ENCODE measurements around the gene ZSCAN22. TPM values are rescaled to one million over a fixed set of nuclear protein-coding genes. Genes with fewer than 3 reads are reported as not detected.

Gene ZSCAN22
- total RNA-seq, 1 experiment from 2014 or later, result 4.3 TPM

DNA sequence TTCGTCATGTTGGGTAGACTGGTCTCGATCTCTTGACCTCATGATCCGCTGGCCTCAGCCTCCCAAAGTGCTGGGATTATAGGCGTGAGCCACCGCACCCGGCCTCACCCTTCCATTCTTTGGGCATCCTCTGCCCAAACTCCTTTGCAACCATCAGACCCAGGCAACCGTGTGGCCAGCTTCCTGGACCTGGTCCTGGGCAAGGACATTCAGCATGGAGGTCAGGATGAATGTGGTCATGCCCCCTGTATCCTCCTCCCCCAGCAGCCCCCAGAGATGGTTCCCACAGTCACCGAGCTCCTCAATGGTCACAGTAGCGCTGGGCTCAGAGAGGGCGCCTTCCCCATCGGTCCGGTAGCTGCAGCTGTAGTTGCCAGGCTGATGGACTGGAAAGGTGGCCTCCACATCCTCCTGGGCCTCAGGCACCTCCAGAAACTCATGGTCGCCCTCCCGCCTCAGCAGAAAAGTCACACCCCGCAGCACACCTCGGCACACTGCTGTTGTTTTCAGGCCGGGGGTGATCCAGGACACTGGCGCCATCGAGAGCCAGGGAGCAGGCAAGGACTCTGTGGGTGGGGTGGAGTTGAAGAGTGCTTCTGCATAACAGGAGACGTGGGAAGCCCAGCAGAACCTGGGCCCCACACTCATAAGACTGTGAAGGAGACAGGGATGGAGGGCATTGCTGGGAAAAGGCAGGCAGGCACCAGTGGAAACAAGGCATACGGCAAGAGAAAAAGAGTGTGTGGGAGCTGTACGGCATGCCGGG lies 25.4 kb downstream of the ZSCAN22 start:
- Histone ChIP-seq H3K4me1 (no peaks in the 10 kb centered on the region), H3K4me3 (ENCODE audit: low read depth, low read length) (no peak overlapping the region), H3K27me3 (replicated peaks; ENCODE audit: control insufficient read depth, insufficient read depth, low read length) (no peaks in the 10 kb centered on the region), H3K9me3 (no peaks in the 10 kb centered on the region), H3K36me3 (ENCODE audit: control insufficient read depth, insufficient read depth, low read length) (no peaks in the 10 kb centered on the region)
- TF ChIP-seq, protein P1, sequence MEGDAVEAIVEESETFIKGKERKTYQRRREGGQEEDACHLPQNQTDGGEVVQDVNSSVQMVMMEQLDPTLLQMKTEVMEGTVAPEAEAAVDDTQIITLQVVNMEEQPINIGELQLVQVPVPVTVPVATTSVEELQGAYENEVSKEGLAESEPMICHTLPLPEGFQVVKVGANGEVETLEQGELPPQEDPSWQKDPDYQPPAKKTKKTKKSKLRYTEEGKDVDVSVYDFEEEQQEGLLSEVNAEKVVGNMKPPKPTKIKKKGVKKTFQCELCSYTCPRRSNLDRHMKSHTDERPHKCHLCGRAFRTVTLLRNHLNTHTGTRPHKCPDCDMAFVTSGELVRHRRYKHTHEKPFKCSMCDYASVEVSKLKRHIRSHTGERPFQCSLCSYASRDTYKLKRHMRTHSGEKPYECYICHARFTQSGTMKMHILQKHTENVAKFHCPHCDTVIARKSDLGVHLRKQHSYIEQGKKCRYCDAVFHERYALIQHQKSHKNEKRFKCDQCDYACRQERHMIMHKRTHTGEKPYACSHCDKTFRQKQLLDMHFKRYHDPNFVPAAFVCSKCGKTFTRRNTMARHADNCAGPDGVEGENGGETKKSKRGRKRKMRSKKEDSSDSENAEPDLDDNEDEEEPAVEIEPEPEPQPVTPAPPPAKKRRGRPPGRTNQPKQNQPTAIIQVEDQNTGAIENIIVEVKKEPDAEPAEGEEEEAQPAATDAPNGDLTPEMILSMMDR (IDR thresholded peaks at IDR 0.05; ENCODE audit: insufficient read depth in 1 of 2, low read depth in 1 of 2, low read length in 1 of 2, severe bottlenecking in 1 of 2, unreplicated experiment in 1 of 2), result no peak
- intact Hi-C loops (cut with micrococcal nuclease; ENCODE audit: unreplicated experiment), result no loop called here
- POLR2A ChIA-PET, result interaction anchor here (0.6 to 0.7 kb wide), 2 partner anchors 11 to 22 kb away, joined by 4 read pairs; no protein-coding TSS in a partner anchor
- H3K4me3 Mint-ChIP-seq (ENCODE audit: unreplicated experiment), result no peak overlapping the region
- no peaks in the 10 kb centered on the region for H3K4me1 Mint-ChIP-seq (ENCODE audit: low read depth, unreplicated experiment)
- H3K27ac Mint-ChIP-seq (ENCODE audit: unreplicated experiment), result no peak overlapping the region
- peaks cover 4% of the 10 kb centered on the region for H3K27me3 Mint-ChIP-seq (ENCODE audit: insufficient read depth, unreplicated experiment)
- BruUV-seq (replicated peaks), result no TSS peak
- CTCF ChIA-PET, result no interaction called here
- no peak for DNase-seq
- no peaks in the 10 kb centered on the region for H3K9me3 Mint-ChIP-seq (ENCODE audit: unreplicated experiment)
- H3K36me3 Mint-ChIP-seq (ENCODE audit: insufficient read depth, unreplicated experiment), result no peaks in the 10 kb centered on the region

DNA sequence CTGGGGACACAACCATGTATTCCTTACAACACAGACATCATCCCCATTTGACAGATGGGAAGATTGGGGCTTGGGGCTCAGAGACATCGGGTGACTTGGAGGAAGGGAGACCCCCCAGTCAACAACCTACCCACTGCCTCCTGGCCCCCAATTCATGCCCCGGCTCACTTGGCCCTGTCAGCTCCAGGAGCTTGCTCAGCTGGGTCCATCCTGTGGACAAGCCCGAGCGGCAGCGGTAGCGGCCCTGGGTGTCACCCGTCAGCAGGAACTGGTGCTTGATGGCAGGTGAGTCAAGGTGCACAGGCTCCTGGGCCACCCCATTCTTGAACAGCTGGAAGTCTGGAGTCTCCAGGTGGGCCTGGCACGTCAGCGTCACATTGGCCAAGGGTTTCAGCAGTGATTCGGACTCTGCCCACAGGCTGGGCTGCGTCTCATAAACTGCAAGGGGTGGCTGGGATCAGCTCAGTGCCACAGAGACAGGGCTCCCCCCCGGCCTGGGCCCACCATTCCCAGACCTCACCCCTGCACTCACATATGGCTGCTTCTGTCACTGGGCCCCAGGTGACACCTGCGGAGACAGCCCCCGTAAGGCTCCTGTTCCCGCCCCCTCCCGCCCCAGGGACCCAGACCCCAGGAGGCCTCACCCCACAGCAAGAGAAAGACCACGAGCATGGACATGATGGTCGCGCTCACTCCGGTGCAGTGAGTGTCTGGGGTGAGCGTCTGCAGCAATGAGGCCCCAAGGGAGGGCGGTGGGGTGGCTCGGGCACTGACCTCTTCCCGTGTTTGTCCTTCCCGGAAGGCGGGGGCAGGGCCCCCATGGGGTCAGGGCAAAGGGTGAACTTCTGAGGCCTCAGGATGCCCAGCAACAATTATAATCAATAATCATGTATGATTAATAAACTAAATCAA lies 26.2 kb downstream of the ZSCAN22 start, which contains the start of gene A1BG:
TSS of gene A1BG (minus strand) at position 733 of the 912 bp plus-strand sequence. CDS start at position 678, 55 bp downstream.
- H3K4me3 ChIP-seq (ENCODE audit: low read depth, low read length), result no peak within 1 kb of the TSS
- Mint-ChIP-seq H3K27ac (ENCODE audit: unreplicated experiment) (no peak within 1 kb of the TSS), H3K36me3 (ENCODE audit: insufficient read depth, unreplicated experiment) (no peaks in the 10 kb centered on the region)

More for the DNA sequence above, 26.2 kb downstream of the ZSCAN22 start, which contains the start of gene A1BG:
- Histone ChIP-seq H3K36me3 (ENCODE audit: control insufficient read depth, insufficient read depth, low read length) (no peaks in the 10 kb centered on the region), H3K9me3 (no peaks in the 10 kb centered on the region), H3K27me3 (replicated peaks; ENCODE audit: control insufficient read depth, insufficient read depth, low read length) (no peaks in the 10 kb centered on the region), H3K4me1 (no peaks in the 10 kb centered on the region)
- POLR2A ChIA-PET, result no interaction called here
- Mint-ChIP-seq H3K4me3 (ENCODE audit: unreplicated experiment) (no peak within 1 kb of the TSS), H3K27me3 (ENCODE audit: insufficient read depth, unreplicated experiment) (peaks cover 4% of the 10 kb centered on the region), H3K9me3 (ENCODE audit: unreplicated experiment) (no peaks in the 10 kb centered on the region), H3K4me1 (ENCODE audit: low read depth, unreplicated experiment) (no peaks in the 10 kb centered on the region)
- TF ChIP-seq, protein P1 (IDR thresholded peaks at IDR 0.05; ENCODE audit: insufficient read depth in 1 of 2, low read depth in 1 of 2, low read length in 1 of 2, severe bottlenecking in 1 of 2, unreplicated experiment in 1 of 2), result no peak
- no peak for DNase-seq
- no TSS peak for BruUV-seq (replicated peaks)
- CTCF ChIA-PET, result no interaction called here
- intact Hi-C loops (cut with micrococcal nuclease; ENCODE audit: unreplicated experiment), result no loop called here

Measured in Caco-2 (cell line).